ENCODE measurements around the gene SOWAHB. TPM values are rescaled to one million over a fixed set of nuclear protein-coding genes. Genes with fewer than 3 reads are reported as not detected.
"Not testable (repeated sequence)": the region's sequence is repeated elsewhere in the genome, so short reads cannot be mapped to it uniquely, and the experiment has no call there.

SOWAHB gene
- total RNA-seq, 1 donor from 2014 or later, result 0.11 TPM

DNA sequence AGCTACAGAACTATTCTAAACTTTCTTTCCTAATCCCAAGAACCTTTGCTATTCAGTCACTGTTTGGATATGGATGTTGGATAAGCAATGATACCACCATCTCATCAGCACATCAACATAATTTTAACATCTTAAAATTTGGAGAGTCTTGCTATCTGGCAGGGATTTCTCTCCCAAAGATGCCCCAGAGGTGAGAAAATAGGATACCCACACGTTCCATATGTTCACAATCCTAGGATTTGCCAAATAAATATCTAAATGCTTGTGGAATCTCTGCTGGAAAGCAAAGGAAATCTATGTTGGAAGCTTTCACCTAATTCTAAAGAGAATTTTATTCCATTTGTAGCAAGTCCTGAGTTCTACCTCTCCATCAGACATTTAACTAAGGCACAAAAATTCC lies 24.4 kb downstream of the SOWAHB start:
- Histone ChIP-seq H4K20me1 (ENCODE audit: low read depth) (no peaks in the 10 kb centered on the region), H3K27me3 (peaks cover 27% of the 10 kb centered on the region), H3K27ac (no peak overlapping the region), H3K4me2 (no peak overlapping the region), H3K36me3 (no peaks in the 10 kb centered on the region), H3K4me3 (no peak overlapping the region), H2AFZ (replicated peaks) (no peak overlapping the region), H3K9ac (no peak overlapping the region), H3K79me2 (ENCODE audit: low read depth) (no peaks in the 10 kb centered on the region), H3K9me3 (ENCODE audit: low read depth) (no peaks in the 10 kb centered on the region), H3F3A (ENCODE audit: low read depth) (peaks cover 4% of the 10 kb centered on the region), H3K4me1 (peaks cover 7% of the 10 kb centered on the region)
- no peaks in the 10 kb centered on the region for H3K36me3 Mint-ChIP-seq
- peaks cover 3% of the 10 kb centered on the region for H3K9me3 Mint-ChIP-seq
- peaks cover 6% of the 10 kb centered on the region for H3K27me3 Mint-ChIP-seq (ENCODE audit: insufficient read depth, low read depth)
- no peak overlapping the region for H3K4me3 Mint-ChIP-seq
- H3K4me1 Mint-ChIP-seq, result peaks cover 5% of the 10 kb centered on the region
- DNase-seq (ENCODE audit: low spot score), result no peak
- no peak for TF ChIP-seq EZH2 (IDR thresholded peaks at IDR 0.05)
- no peak for TF ChIP-seq EZH2phosphoT487 (IDR thresholded peaks at IDR 0.05)
- TF ChIP-seq, protein P1, sequence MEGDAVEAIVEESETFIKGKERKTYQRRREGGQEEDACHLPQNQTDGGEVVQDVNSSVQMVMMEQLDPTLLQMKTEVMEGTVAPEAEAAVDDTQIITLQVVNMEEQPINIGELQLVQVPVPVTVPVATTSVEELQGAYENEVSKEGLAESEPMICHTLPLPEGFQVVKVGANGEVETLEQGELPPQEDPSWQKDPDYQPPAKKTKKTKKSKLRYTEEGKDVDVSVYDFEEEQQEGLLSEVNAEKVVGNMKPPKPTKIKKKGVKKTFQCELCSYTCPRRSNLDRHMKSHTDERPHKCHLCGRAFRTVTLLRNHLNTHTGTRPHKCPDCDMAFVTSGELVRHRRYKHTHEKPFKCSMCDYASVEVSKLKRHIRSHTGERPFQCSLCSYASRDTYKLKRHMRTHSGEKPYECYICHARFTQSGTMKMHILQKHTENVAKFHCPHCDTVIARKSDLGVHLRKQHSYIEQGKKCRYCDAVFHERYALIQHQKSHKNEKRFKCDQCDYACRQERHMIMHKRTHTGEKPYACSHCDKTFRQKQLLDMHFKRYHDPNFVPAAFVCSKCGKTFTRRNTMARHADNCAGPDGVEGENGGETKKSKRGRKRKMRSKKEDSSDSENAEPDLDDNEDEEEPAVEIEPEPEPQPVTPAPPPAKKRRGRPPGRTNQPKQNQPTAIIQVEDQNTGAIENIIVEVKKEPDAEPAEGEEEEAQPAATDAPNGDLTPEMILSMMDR (IDR thresholded peaks at IDR 0.05), result no peak
- no peak overlapping the region for H3K27ac Mint-ChIP-seq

DNA sequence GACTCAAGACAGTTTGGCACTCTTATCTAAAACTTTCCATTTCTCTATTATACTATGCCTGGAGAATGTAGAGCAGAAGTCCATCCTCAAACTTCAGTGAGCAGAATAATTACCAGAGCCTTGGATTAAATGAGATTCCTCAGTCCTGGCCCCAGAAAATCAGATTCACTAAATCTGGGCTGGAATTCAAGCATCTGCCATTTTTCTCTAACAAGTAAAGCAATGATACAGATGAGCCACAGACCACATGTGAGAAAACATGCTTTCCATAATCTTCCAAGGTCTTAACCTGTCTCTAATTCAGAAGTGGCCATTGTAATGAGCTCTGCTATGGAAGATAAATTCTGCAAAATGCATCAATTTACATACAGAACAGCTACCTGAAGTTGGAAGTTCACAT lies 25.4 kb downstream of the SOWAHB start:
- H3K36me3 Mint-ChIP-seq, result no peaks in the 10 kb centered on the region
- TF ChIP-seq, protein P1 (IDR thresholded peaks at IDR 0.05), result no peak
- TF ChIP-seq EZH2 (IDR thresholded peaks at IDR 0.05) (no peak), EZH2phosphoT487 (IDR thresholded peaks at IDR 0.05) (no peak)
- H3K4me3 Mint-ChIP-seq, result no peak overlapping the region
- no peak overlapping the region for H3K4me2 ChIP-seq
- H3K36me3 ChIP-seq, result no peaks in the 10 kb centered on the region
- no peak overlapping the region for H2AFZ ChIP-seq (replicated peaks)
- H3K27ac ChIP-seq, result no peak overlapping the region
- peaks cover 6% of the 10 kb centered on the region for H3K27me3 Mint-ChIP-seq (ENCODE audit: insufficient read depth, low read depth)
- no peak overlapping the region for H3K27ac Mint-ChIP-seq
- no peaks in the 10 kb centered on the region for H3K9me3 ChIP-seq (ENCODE audit: low read depth)
- peaks cover 27% of the 10 kb centered on the region for H3K27me3 ChIP-seq
- no peaks in the 10 kb centered on the region for H3K79me2 ChIP-seq (ENCODE audit: low read depth)
- H3K9me3 Mint-ChIP-seq, result peaks cover 4% of the 10 kb centered on the region
- H3K4me1 Mint-ChIP-seq, result peaks cover 13% of the 10 kb centered on the region
- DNase-seq (ENCODE audit: low spot score), result no peak
- no peak overlapping the region for H3K9ac ChIP-seq
- H3K4me1 ChIP-seq, result no peaks in the 10 kb centered on the region
- H3F3A ChIP-seq (ENCODE audit: low read depth), result no peaks in the 10 kb centered on the region
- H4K20me1 ChIP-seq (ENCODE audit: low read depth), result no peaks in the 10 kb centered on the region
- H3K4me3 ChIP-seq, result no peak overlapping the region

DNA sequence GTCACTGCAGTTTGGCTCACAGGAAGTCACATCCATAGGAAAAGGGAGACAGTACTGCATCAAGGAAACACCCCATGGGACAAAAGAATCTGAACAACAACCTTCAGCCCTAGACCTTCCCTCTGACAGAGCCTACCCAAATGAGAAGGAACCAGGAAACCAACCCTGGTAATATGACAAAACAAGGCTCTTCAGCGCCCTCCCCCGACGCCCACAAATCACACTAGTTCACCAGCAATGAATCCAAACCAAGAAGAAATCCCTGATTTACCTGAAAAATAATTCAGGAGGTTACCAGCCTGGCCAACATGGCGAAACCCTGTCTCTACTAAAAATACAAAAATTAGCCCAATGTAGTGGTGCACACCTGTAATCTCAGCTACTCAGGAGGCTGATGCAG lies 29.2 kb downstream of the SOWAHB start:
- H3K36me3 Mint-ChIP-seq; H3K9me3 ChIP-seq (ENCODE audit: low read depth): not testable (repeated sequence)

DNA sequence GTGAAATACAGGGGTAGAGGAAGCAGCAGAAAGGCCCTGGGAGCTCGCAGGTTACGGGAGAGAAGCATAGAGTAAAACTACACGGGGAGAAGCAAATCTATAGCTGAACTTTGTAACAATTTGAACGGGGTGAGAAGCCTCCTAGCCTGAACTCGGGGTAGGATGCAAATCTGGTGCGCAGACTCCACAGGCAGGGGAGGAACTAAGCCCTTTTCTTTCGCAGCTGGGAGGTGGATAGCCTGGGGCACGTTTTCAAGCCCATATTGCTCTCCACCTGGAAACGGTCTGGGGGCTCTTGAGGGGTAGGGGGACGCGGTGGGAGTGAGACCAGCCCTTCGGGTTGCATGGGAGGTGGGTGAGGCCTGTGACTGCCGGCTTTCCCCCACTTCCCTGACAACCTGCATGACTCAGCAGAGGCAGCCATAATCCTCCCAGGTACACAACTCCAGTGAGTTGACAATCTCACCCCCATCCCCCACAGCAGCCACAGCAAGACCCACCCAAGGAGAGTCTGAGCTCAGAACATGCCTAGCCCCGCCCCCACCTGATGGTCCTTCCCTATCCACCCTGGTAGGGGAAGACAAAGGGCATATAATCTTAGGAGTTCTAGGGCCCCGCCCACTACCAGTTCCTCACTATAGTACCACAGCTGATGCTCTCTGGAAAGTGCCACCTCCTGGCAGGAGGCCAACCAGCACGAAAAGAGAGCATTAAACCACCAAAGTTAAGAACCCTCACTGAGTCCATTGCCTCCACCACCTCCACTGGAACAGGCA lies 29.9 kb downstream of the SOWAHB start:
- Histone ChIP-seq H3K4me2 (no peak overlapping the region), H3K27ac (no peak overlapping the region), H3K4me1 (no peaks in the 10 kb centered on the region), H3K36me3 (no peaks in the 10 kb centered on the region), H3K9ac (no peak overlapping the region), H3K4me3 (no peak overlapping the region), H3K9me3 (ENCODE audit: low read depth) (no peaks in the 10 kb centered on the region), H3K79me2 (ENCODE audit: low read depth) (no peaks in the 10 kb centered on the region), H2AFZ (replicated peaks) (peak overlapping the region; percentile 84), H3F3A (ENCODE audit: low read depth) (no peaks in the 10 kb centered on the region), H4K20me1 (ENCODE audit: low read depth) (no peaks in the 10 kb centered on the region), H3K27me3 (no peaks in the 10 kb centered on the region)
- Mint-ChIP-seq H3K9me3 (peaks cover 4% of the 10 kb centered on the region), H3K4me1 (peaks cover 19% of the 10 kb centered on the region), H3K27me3 (ENCODE audit: insufficient read depth, low read depth) (peaks cover 12% of the 10 kb centered on the region), H3K36me3 (no peaks in the 10 kb centered on the region), H3K27ac (no peak overlapping the region), H3K4me3 (peak overlapping the region; percentile 19)
- DNase-seq (ENCODE audit: low spot score), result peak; percentile 35
- TF ChIP-seq, protein P1 (IDR thresholded peaks at IDR 0.05), result no peak
- TF ChIP-seq EZH2 (IDR thresholded peaks at IDR 0.05) (no peak), EZH2phosphoT487 (IDR thresholded peaks at IDR 0.05) (no peak)

More for the DNA sequence above, 29.2 kb downstream of the SOWAHB start:
- not testable (repeated sequence) for H3K4me3 Mint-ChIP-seq; H3K36me3 ChIP-seq; H3K4me3 ChIP-seq; H4K20me1 ChIP-seq (ENCODE audit: low read depth); H3K27ac Mint-ChIP-seq; H3K9ac ChIP-seq; H3K27me3 ChIP-seq; DNase-seq (ENCODE audit: low spot score); H3F3A ChIP-seq (ENCODE audit: low read depth); H3K4me2 ChIP-seq; H3K4me1 ChIP-seq; H3K9me3 Mint-ChIP-seq; H3K27ac ChIP-seq; H3K79me2 ChIP-seq (ENCODE audit: low read depth); H2AFZ ChIP-seq (replicated peaks)
- Mint-ChIP-seq H3K4me1 (peaks cover 19% of the 10 kb centered on the region), H3K27me3 (ENCODE audit: insufficient read depth, low read depth) (peaks cover 12% of the 10 kb centered on the region)
